ENCODE measurements around the gene TCF4. TPM values are rescaled to one million over a fixed set of nuclear protein-coding genes. Genes with fewer than 3 reads are reported as not detected.

The TCF4 gene
- polyA plus RNA-seq, 1 of the 3 experiments (the other 2 are of a cell fraction): 39.1 TPM

GRCh38 chr18:55226044-55226443 is 361.9 kb downstream of the TCF4 start:
- H3K4me2 ChIP-seq: no peak overlapping the region
- no peak overlapping the region for H3K4me3 ChIP-seq (ENCODE audit: low read depth in 2 of 2, low read length in 1 of 2)
- CTCF ChIA-PET: interaction anchor here (2.5 kb wide), 1 partner anchor 9 kb away, joined by 12 read pairs; no protein-coding TSS in a partner anchor
- H3F3A ChIP-seq (replicated peaks; ENCODE audit: insufficient read depth): peaks cover 12% of the 10 kb centered on the region
- no peaks in the 10 kb centered on the region for H3K9me3 ChIP-seq
- H3K9me2 ChIP-seq: no peaks in the 10 kb centered on the region
- 74% methylated on average over 2 of the region's 2 CpGs for WGBS (ENCODE audit: low lambda C conversion rate)
- peaks cover 4% of the 10 kb centered on the region; the same call in 1 of the 2 replicates for H3K79me2 ChIP-seq (ENCODE audit: insufficient read depth)
- no peak for DNase-seq
- peaks cover 60 to 74% of the 10 kb centered on the region in 2 experiments for H3K36me3 ChIP-seq (replicated peaks in 1 of 2; ENCODE audit: control insufficient read depth in 1 of 2, insufficient read depth in 2 of 2, low read length in 1 of 2)
- POLR2A ChIA-PET: no interaction called here
- no peaks in the 10 kb centered on the region for H3K27me3 ChIP-seq (ENCODE audit: insufficient read depth)
- peak overlapping the region in 1 of 2 experiments; percentile 28; a peak in 2 of 4 replicates for H3K27ac ChIP-seq (ENCODE audit: low read depth in 2 of 2, low read length in 1 of 2)
- H2AFZ ChIP-seq (ENCODE audit: low read depth): no peak overlapping the region
- peaks cover 0 to 6% of the 10 kb centered on the region in 2 experiments; a peak in 2 of 4 replicates for H3K4me1 ChIP-seq (ENCODE audit: control insufficient read depth in 1 of 2, insufficient read depth in 2 of 2, low read depth in 1 of 2, low read length in 1 of 2)
- H3K9ac ChIP-seq: no peak overlapping the region
- no peaks in the 10 kb centered on the region for H4K20me1 ChIP-seq (ENCODE audit: insufficient read depth)
- TF ChIP-seq SIN3A (IDR thresholded peaks at IDR 0.05; ENCODE audit: borderline replicate concordance, low read depth, low read length): no peak
- TF ChIP-seq NFIC (IDR thresholded peaks at IDR 0.05; ENCODE audit: borderline replicate concordance): no peak
- no peak for TF ChIP-seq IRF3 (IDR thresholded peaks at IDR 0.05; ENCODE audit: low read depth, low read length)
- TF ChIP-seq REST (IDR thresholded peaks at IDR 0.05; ENCODE audit: low read depth, low read length): no peak
- no peak for TF ChIP-seq TAF1 (IDR thresholded peaks at IDR 0.05; ENCODE audit: borderline replicate concordance, low read depth, low read length)
- TF ChIP-seq MXI1 (IDR thresholded peaks at IDR 0.05; ENCODE audit: low read depth, low read length): no peak
- TF ChIP-seq TCF12 (IDR thresholded peaks at IDR 0.05): no peak

- H3K9me2 ChIP-seq: no peaks in the 10 kb centered on the region
- 86% methylated on average over 1 of the region's 1 CpG for WGBS (ENCODE audit: low lambda C conversion rate)
- H3K36me3 ChIP-seq (replicated peaks in 1 of 2; ENCODE audit: control insufficient read depth in 1 of 2, insufficient read depth in 2 of 2, low read length in 1 of 2): peaks cover 44 to 57% of the 10 kb centered on the region in 2 experiments
- no peaks in the 10 kb centered on the region for H3K9me3 ChIP-seq
- peaks cover 12% of the 10 kb centered on the region for H3F3A ChIP-seq (replicated peaks; ENCODE audit: insufficient read depth)
- no peaks in the 10 kb centered on the region for H4K20me1 ChIP-seq (ENCODE audit: insufficient read depth)
- H3K4me1 ChIP-seq (ENCODE audit: control insufficient read depth in 1 of 2, insufficient read depth in 2 of 2, low read depth in 1 of 2, low read length in 1 of 2): peaks cover 0 to 6% of the 10 kb centered on the region in 2 experiments; a peak in 2 of 4 replicates
- ChIA-PET CTCF (interaction anchor here (1.5 kb wide), 1 partner anchor 9 kb away, joined by 9 read pairs; no protein-coding TSS in a partner anchor), POLR2A (no interaction called here)
- H3K4me2 ChIP-seq: no peak overlapping the region
- no peak overlapping the region for H3K9ac ChIP-seq
- H3K27ac ChIP-seq (ENCODE audit: low read depth in 2 of 2, low read length in 1 of 2): peak overlapping the region in 1 of 2 experiments; percentile 17; a peak in 1 of 4 replicates
- no peaks in the 10 kb centered on the region for H3K27me3 ChIP-seq (ENCODE audit: insufficient read depth)
- no peak for DNase-seq
- no peaks in the 10 kb centered on the region for H3K79me2 ChIP-seq (ENCODE audit: insufficient read depth)
- H2AFZ ChIP-seq (ENCODE audit: low read depth): no peak overlapping the region
- no peak overlapping the region for H3K4me3 ChIP-seq (ENCODE audit: low read depth in 2 of 2, low read length in 1 of 2)
- no peak for TF ChIP-seq SIN3A (IDR thresholded peaks at IDR 0.05; ENCODE audit: borderline replicate concordance, low read depth, low read length)
- no peak for TF ChIP-seq EP300 (IDR thresholded peaks at IDR 0.05; ENCODE audit: borderline replicate concordance in 1 of 2, low read depth in 1 of 2, low read length in 1 of 2)
- TF ChIP-seq PBX3 (IDR thresholded peaks at IDR 0.05): no peak
- TF ChIP-seq MEF2A (IDR thresholded peaks at IDR 0.05; ENCODE audit: borderline replicate concordance, low read depth): no peak
- no peak for TF ChIP-seq YY1 (IDR thresholded peaks at IDR 0.05; ENCODE audit: low read depth)
- TF ChIP-seq REST (IDR thresholded peaks at IDR 0.05; ENCODE audit: low read depth, low read length): no peak
- no peak for TF ChIP-seq TEAD4 (IDR thresholded peaks at IDR 0.05; ENCODE audit: borderline replicate concordance, insufficient read depth)
- no peak for TF ChIP-seq MAX (IDR thresholded peaks at IDR 0.05; ENCODE audit: low read depth)
- no peak for TF ChIP-seq IRF3 (IDR thresholded peaks at IDR 0.05; ENCODE audit: low read depth, low read length)
- TF ChIP-seq GATA2 (CRISPR knock-in tag; IDR thresholded peaks at IDR 0.05): no peak
Measured at GRCh38 chr18:55224086-55224625, 363.8 kb downstream of the TCF4 start.
